Measurements from ENCODE around the gene CXXC4. TPM values are rescaled to one million over a fixed set of nuclear protein-coding genes. Genes with fewer than 3 reads are reported as not detected.

CXXC4 gene
- total RNA-seq, 1 donor from 2014 or later, result 1.0 TPM

DNA sequence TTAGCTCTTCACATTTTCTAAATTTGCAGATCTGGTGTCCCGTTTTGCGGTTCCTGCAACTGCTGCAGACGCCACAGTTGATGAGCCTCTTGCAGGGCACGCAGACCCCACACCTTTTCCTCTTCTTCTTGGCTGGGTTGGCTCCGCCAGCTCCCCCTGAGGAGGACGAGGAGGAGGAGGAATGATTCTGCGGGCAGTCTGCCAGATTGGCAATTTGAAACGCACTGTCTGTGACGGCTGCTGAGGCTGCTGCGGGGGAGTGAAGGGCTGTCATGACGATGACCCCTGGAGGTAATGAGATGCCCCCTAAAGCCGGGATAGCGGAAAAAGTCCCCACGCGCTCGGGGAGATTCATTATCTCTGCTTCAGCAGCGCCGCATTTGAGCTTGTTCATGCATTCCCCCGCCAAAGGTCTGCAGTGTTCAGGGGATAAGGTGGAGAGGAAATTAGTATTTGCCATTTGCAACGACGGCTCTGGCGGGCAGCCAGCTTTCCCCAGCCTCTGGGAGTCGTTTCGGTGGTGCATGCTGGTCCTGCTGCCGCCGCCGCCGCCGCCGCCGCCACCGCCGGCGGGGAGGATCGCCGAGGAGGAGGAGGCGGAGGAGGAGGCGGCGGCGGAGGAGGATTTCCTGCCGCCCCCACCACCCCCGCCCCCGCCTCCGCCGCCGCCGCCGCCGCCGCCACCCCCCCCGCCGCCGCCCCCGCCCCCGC lies 3.8 kb downstream of the CXXC4 start:
- H3K27ac ChIP-seq (ENCODE audit: low read depth, low read length), result no peak overlapping the region
- no peaks in the 10 kb centered on the region for H3K36me3 ChIP-seq (ENCODE audit: control insufficient read depth in 3 of 3, insufficient read depth in 3 of 3, low read length in 3 of 3)
- peaks cover 0 to 3% (median 0%) of the 10 kb centered on the region in 3 donors for H3K27me3 ChIP-seq (ENCODE audit: control insufficient read depth in 3 of 3, insufficient read depth in 3 of 3, low read length in 3 of 3)
- peak overlapping the region; percentile 76 to 84 (median 79) for H3K4me3 ChIP-seq (ENCODE audit: low read length in 3 of 3)
- peak overlapping the region in 2 of 3 donors; percentile 23 to 73 for H3K9ac ChIP-seq (ENCODE audit: low read depth in 1 of 3, low read length in 3 of 3)
- H3K9me3 ChIP-seq (ENCODE audit: control insufficient read depth in 3 of 3, low read length in 3 of 3), result no peaks in the 10 kb centered on the region
- H3K4me1 ChIP-seq (ENCODE audit: control insufficient read depth in 3 of 3, insufficient read depth in 3 of 3, low read length in 3 of 3), result peaks cover 10 to 18% (median 16%) of the 10 kb centered on the region in 3 donors

DNA sequence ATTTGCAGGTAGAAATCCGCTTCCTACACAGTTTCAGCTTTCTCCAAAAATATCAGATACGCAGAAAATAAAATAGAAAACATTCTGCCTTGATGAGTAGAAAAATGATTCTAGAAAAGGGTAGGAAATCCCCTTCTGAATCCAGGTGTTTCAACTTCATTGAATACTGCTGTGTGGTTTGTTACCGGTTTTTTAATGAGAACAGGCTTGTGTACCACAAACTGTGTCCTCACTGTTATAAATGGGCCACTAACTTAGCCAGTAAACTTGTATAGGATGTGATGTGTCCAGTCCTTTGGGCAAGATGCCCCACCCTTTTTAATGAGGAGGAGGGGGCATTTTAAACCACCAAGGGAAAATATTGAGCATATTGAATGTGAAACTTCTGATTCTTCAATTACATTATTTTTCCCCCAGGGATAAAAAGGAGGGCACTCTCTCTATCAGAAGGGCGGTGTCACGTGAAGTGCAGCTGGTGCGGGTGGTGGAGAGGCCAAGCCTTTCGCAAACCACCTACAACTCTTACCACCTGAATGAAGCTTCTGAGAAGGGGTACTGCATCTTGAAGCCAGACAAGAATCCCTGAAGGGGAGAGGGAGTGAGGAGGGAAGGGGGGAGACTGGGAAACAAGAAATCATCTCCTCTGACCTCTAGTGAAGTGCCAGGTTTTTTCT lies 4.5 kb downstream of the CXXC4 start:
- Histone ChIP-seq H3K9me3 (ENCODE audit: control insufficient read depth in 3 of 3, low read length in 3 of 3) (no peaks in the 10 kb centered on the region), H3K4me1 (ENCODE audit: control insufficient read depth in 3 of 3, insufficient read depth in 3 of 3, low read length in 3 of 3) (peaks cover 8 to 14% (median 12%) of the 10 kb centered on the region in 3 donors), H3K36me3 (ENCODE audit: control insufficient read depth in 3 of 3, insufficient read depth in 3 of 3, low read length in 3 of 3) (no peaks in the 10 kb centered on the region), H3K27me3 (ENCODE audit: control insufficient read depth in 3 of 3, insufficient read depth in 3 of 3, low read length in 3 of 3) (peaks cover 0 to 2% (median 0%) of the 10 kb centered on the region in 3 donors), H3K4me3 (ENCODE audit: low read length in 3 of 3) (peak overlapping the region; percentile 76 to 84 (median 79)), H3K27ac (ENCODE audit: low read depth, low read length) (no peak overlapping the region), H3K9ac (ENCODE audit: low read depth in 1 of 3, low read length in 3 of 3) (peak overlapping the region in 1 of 3 donors; percentile 73)

DNA sequence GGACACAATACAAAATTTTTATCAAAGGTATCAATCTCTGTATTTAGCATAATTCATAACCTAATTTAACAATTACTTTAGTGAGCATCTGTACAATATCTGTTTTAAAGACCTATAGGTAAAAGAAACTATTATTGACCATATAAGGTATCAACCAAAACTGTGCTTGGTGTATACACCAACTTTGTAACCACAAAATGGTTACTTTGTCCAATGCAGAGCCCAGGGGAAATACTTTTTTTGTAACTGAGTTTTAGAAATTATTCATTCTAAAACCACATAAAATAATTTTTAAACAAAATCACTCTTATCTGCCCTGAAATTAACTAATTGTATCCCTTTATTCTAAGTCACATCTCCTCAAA lies 5.0 kb downstream of the CXXC4 start:
- Histone ChIP-seq H3K27ac (ENCODE audit: low read depth, low read length) (no peak overlapping the region), H3K4me1 (ENCODE audit: control insufficient read depth in 3 of 3, insufficient read depth in 3 of 3, low read length in 3 of 3) (peaks cover 6 to 11% (median 10%) of the 10 kb centered on the region in 3 donors), H3K4me3 (ENCODE audit: low read length in 3 of 3) (no peak overlapping the region), H3K9ac (ENCODE audit: low read depth in 1 of 3, low read length in 3 of 3) (no peak overlapping the region), H3K9me3 (ENCODE audit: control insufficient read depth in 3 of 3, low read length in 3 of 3) (no peaks in the 10 kb centered on the region), H3K27me3 (ENCODE audit: control insufficient read depth in 3 of 3, insufficient read depth in 3 of 3, low read length in 3 of 3) (no peaks in the 10 kb centered on the region), H3K36me3 (ENCODE audit: control insufficient read depth in 3 of 3, insufficient read depth in 3 of 3, low read length in 3 of 3) (no peaks in the 10 kb centered on the region)

DNA sequence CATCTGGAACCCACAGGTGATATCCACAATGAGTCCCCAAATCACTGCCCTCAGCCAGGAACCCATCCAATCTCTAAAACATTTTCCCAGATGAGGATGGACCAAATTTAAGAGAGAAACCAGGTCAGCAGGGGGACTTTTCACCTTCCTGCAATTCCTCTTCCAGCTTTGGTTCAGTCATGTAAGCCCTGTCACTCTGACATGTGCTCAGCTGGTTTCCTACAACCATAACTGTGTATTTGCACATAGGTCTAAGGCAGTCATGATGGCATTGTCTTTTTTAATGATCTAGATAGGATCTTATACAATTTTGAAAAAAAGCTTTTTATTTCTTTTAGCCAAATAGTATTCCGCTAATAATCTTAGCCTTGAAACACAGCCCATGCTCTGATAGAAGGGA lies 6.5 kb downstream of the CXXC4 start:
- H3K9ac ChIP-seq (ENCODE audit: low read depth in 1 of 3, low read length in 3 of 3), result no peak overlapping the region
- H3K27me3 ChIP-seq (ENCODE audit: control insufficient read depth in 3 of 3, insufficient read depth in 3 of 3, low read length in 3 of 3), result no peaks in the 10 kb centered on the region
- H3K9me3 ChIP-seq (ENCODE audit: control insufficient read depth in 3 of 3, low read length in 3 of 3), result no peaks in the 10 kb centered on the region
- H3K27ac ChIP-seq (ENCODE audit: low read depth, low read length), result no peak overlapping the region
- peaks cover 6 to 10% (median 9%) of the 10 kb centered on the region in 3 donors for H3K4me1 ChIP-seq (ENCODE audit: control insufficient read depth in 3 of 3, insufficient read depth in 3 of 3, low read length in 3 of 3)
- no peak overlapping the region for H3K4me3 ChIP-seq (ENCODE audit: low read length in 3 of 3)
- H3K36me3 ChIP-seq (ENCODE audit: control insufficient read depth in 3 of 3, insufficient read depth in 3 of 3, low read length in 3 of 3), result no peaks in the 10 kb centered on the region

DNA sequence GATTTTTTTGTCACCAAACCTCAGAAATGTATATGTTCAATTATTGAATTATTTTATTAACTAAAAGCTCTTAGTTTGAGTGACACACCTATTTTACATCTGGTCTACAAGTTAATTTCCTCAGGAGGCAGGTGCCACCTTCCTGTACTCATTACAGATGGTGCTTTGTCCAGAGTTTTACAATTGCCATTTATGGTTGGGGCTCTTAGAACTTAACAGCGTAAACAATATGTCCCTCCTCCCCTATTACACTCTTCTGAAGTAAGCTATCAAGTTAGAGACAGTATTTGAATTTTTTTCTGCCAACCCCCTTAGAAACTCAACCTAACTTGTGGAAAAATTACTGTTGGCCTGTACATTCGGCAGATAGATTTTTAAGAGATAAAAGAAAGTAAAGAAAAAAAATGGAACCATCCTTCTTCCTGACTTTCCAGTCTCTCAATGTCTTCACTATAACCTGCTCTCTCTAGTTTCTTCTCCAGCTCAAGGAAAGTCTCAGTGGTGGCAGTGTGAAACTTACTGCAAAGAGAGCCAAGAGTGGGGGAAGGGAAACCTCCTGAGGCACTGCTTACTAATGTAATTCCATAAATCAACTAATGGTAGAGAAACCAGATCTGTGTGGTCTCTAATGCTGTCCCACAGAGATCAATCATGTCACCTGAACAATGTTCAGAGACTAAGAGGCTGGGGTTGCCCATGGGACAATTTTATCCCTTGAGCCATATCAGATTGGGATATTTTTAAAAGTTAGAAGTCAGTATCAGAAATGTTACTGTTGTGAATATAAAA lies 7.8 kb downstream of the CXXC4 start:
- Histone ChIP-seq H3K9ac (ENCODE audit: low read depth in 1 of 3, low read length in 3 of 3) (no peak overlapping the region), H3K36me3 (ENCODE audit: control insufficient read depth in 3 of 3, insufficient read depth in 3 of 3, low read length in 3 of 3) (no peaks in the 10 kb centered on the region), H3K9me3 (ENCODE audit: control insufficient read depth in 3 of 3, low read length in 3 of 3) (no peaks in the 10 kb centered on the region), H3K4me3 (ENCODE audit: low read length in 3 of 3) (no peak overlapping the region), H3K27me3 (ENCODE audit: control insufficient read depth in 3 of 3, insufficient read depth in 3 of 3, low read length in 3 of 3) (no peaks in the 10 kb centered on the region), H3K27ac (ENCODE audit: low read depth, low read length) (no peak overlapping the region), H3K4me1 (ENCODE audit: control insufficient read depth in 3 of 3, insufficient read depth in 3 of 3, low read length in 3 of 3) (peaks cover 6 to 9% (median 6%) of the 10 kb centered on the region in 3 donors)

DNA sequence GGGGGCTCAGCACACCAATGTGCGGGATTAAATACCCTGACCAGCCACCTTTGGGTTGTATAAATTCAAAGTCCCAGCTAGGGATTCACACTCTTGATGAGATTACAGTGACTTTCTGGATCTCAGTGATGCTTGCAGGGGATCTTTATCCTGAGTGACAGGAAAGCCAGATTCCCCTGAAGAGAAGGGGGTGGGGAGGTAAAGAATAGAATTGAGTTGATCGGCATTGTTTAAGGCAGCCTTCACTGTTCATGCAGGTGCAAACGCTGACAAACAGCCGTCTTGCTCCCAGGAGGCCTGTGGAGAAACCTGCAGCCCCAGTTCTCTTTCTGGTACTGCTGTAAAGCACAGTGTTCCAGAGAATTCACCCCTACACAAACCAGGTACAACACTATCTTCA lies 19.0 kb downstream of the CXXC4 start:
- Histone ChIP-seq H3K4me3 (ENCODE audit: low read length in 3 of 3) (no peak overlapping the region), H3K9me3 (ENCODE audit: control insufficient read depth in 3 of 3, low read length in 3 of 3) (no peaks in the 10 kb centered on the region), H3K4me1 (ENCODE audit: control insufficient read depth in 3 of 3, insufficient read depth in 3 of 3, low read length in 3 of 3) (no peaks in the 10 kb centered on the region), H3K36me3 (ENCODE audit: control insufficient read depth in 3 of 3, insufficient read depth in 3 of 3, low read length in 3 of 3) (no peaks in the 10 kb centered on the region), H3K27ac (ENCODE audit: low read depth, low read length) (no peak overlapping the region), H3K27me3 (ENCODE audit: control insufficient read depth in 3 of 3, insufficient read depth in 3 of 3, low read length in 3 of 3) (no peaks in the 10 kb centered on the region), H3K9ac (ENCODE audit: low read depth in 1 of 3, low read length in 3 of 3) (no peak overlapping the region)

DNA sequence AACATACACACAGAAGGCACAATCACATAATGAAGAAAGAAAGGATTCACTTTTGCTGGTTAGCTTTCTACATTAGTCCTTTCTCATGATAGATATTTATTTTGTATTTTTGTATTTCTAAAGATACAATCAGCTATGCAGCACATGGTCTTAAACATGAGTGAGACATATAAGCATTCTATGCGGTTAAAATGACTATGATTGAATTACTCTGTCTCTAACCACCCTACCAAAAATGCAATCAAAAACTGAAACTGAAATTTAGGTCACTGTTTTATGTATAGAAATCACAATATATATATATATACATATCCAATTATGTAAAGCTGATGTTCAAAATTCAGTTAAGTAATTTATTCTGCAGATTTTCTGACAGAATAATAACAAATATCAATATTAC lies 21.9 kb downstream of the CXXC4 start:
- Histone ChIP-seq H3K27me3 (ENCODE audit: control insufficient read depth in 3 of 3, insufficient read depth in 3 of 3, low read length in 3 of 3) (no peaks in the 10 kb centered on the region), H3K27ac (ENCODE audit: low read depth, low read length) (no peak overlapping the region), H3K4me1 (ENCODE audit: control insufficient read depth in 3 of 3, insufficient read depth in 3 of 3, low read length in 3 of 3) (no peaks in the 10 kb centered on the region), H3K9ac (ENCODE audit: low read depth in 1 of 3, low read length in 3 of 3) (no peak overlapping the region), H3K36me3 (ENCODE audit: control insufficient read depth in 3 of 3, insufficient read depth in 3 of 3, low read length in 3 of 3) (no peaks in the 10 kb centered on the region), H3K4me3 (ENCODE audit: low read length in 3 of 3) (no peak overlapping the region), H3K9me3 (ENCODE audit: control insufficient read depth in 3 of 3, low read length in 3 of 3) (no peaks in the 10 kb centered on the region)

DNA sequence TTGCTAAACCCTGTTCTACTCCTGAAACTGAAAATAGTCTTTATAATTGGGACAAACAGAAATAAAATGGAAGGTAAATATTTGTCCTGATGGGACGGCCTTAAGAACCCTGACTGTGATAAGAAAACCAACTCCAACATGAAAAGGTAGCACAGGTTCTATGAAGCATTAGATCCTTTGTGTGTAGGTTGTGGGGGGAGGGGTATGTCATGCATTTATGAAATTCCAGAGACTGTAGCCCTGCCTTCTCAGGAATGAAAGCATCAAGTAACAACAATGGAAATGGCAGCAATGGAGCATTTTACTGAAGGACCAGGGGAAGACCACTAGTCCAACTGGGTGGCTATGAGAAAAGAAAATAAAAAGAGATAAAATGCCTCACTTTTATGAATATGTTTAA lies 23.9 kb downstream of the CXXC4 start:
- H3K4me3 ChIP-seq (ENCODE audit: low read length in 3 of 3), result no peak overlapping the region
- H3K9ac ChIP-seq (ENCODE audit: low read depth in 1 of 3, low read length in 3 of 3), result no peak overlapping the region
- no peak overlapping the region for H3K27ac ChIP-seq (ENCODE audit: low read depth, low read length)
- no peaks in the 10 kb centered on the region for H3K27me3 ChIP-seq (ENCODE audit: control insufficient read depth in 3 of 3, insufficient read depth in 3 of 3, low read length in 3 of 3)
- no peaks in the 10 kb centered on the region for H3K4me1 ChIP-seq (ENCODE audit: control insufficient read depth in 3 of 3, insufficient read depth in 3 of 3, low read length in 3 of 3)
- no peaks in the 10 kb centered on the region for H3K9me3 ChIP-seq (ENCODE audit: control insufficient read depth in 3 of 3, low read length in 3 of 3)
- H3K36me3 ChIP-seq (ENCODE audit: control insufficient read depth in 3 of 3, insufficient read depth in 3 of 3, low read length in 3 of 3), result no peaks in the 10 kb centered on the region

DNA sequence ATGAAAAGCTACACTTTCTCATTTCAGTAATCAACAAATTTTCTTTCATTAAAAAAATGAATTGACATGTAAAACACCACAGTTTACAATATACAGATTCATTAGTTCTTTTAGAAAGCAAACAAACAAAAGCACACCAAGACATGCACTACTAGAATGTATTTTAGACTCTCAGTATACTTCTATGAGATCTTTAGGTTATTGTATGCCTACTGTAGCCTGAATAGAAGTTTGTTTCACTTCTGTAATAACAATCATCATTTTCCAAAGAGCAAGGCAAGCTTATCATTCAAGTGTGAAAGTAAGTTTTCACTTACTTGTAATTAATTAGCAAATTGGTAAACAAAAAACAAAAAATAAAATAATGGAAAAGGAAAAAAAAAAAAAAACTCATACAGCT lies 24.9 kb downstream of the CXXC4 start:
- Histone ChIP-seq H3K4me1 (ENCODE audit: control insufficient read depth in 3 of 3, insufficient read depth in 3 of 3, low read length in 3 of 3) (no peaks in the 10 kb centered on the region), H3K36me3 (ENCODE audit: control insufficient read depth in 3 of 3, insufficient read depth in 3 of 3, low read length in 3 of 3) (no peaks in the 10 kb centered on the region), H3K9me3 (ENCODE audit: control insufficient read depth in 3 of 3, low read length in 3 of 3) (no peaks in the 10 kb centered on the region), H3K9ac (ENCODE audit: low read depth in 1 of 3, low read length in 3 of 3) (no peak overlapping the region), H3K4me3 (ENCODE audit: low read length in 3 of 3) (no peak overlapping the region), H3K27ac (ENCODE audit: low read depth, low read length) (no peak overlapping the region), H3K27me3 (ENCODE audit: control insufficient read depth in 3 of 3, insufficient read depth in 3 of 3, low read length in 3 of 3) (no peaks in the 10 kb centered on the region)

DNA sequence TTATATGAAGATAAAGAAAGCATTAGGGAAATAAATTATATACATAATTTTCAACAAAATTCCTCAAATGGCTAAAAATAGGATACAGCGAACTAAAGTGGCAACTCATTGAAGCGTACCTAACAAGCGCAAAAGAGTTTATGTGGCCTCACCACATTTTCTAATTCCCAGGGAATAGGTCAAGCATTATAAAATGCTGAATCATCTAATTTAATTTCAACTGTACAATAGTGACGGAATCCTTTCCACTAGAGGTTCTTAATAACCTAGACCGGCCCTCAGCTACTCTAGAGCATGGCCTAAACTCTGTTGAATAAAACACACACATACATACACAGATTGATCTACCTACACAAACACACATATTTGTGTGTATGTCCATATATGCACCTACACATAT lies 29.1 kb downstream of the CXXC4 start:
- no peaks in the 10 kb centered on the region for H3K9me3 ChIP-seq (ENCODE audit: control insufficient read depth in 3 of 3, low read length in 3 of 3)
- H3K36me3 ChIP-seq (ENCODE audit: control insufficient read depth in 3 of 3, insufficient read depth in 3 of 3, low read length in 3 of 3), result no peaks in the 10 kb centered on the region
- no peak overlapping the region for H3K27ac ChIP-seq (ENCODE audit: low read depth, low read length)
- H3K9ac ChIP-seq (ENCODE audit: low read depth in 1 of 3, low read length in 3 of 3), result no peak overlapping the region
- H3K4me3 ChIP-seq (ENCODE audit: low read length in 3 of 3), result no peak overlapping the region
- no peaks in the 10 kb centered on the region for H3K27me3 ChIP-seq (ENCODE audit: control insufficient read depth in 3 of 3, insufficient read depth in 3 of 3, low read length in 3 of 3)
- H3K4me1 ChIP-seq (ENCODE audit: control insufficient read depth in 3 of 3, insufficient read depth in 3 of 3, low read length in 3 of 3), result no peaks in the 10 kb centered on the region

All from skeletal muscle tissue (tissue), 4 donors.